SW480 (cell line): Measurements from ENCODE around the gene RAVER2.

Experiments used
- DNase-seq: peaks from one replicate; pipeline ENCODE4 v3.0.0-alpha.2; 2016; ENCODE audit warnings: low spot score

RAVER2 gene

DNA sequence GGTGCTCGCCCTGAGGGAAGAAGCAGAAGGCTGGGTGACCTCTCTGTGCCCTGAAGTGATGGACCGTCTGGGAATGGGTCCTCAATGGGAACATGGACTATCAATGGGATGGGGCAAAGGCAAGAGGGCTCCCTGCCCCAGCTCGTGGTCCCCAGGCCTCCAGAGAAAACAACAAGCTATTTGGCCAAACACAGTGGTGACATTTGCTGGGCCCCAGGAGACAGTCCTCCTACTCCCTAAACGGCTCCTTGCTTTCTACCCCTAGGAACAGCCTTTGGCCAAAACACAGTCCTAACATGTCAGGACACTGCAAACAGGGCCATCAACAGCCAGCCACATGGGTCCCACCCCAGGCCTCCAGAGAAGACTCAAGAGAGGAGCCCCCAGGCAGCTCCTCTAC, 102.8 kb downstream of the RAVER2 start:
- DNase-seq = no peak

DNA sequence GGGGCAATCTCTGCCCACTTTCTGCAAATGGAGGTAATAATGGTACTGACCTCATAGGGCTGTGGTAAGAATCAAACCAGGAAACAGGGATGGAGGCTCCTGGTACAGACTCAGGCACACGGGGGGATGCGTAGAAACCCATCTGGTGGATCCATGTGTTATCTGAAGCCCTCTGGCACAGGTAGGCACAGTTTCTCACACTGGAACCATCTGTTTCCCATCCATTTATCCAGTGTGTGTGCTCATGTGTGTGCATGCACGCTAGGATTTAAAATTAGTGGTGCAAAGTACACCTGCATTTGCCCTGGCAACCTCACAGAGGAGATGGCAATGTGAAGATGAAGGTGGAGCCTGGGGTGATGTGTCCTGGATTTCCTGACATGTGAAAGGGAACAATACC, 103.3 kb downstream of the RAVER2 start:
- no peak for DNase-seq

DNA sequence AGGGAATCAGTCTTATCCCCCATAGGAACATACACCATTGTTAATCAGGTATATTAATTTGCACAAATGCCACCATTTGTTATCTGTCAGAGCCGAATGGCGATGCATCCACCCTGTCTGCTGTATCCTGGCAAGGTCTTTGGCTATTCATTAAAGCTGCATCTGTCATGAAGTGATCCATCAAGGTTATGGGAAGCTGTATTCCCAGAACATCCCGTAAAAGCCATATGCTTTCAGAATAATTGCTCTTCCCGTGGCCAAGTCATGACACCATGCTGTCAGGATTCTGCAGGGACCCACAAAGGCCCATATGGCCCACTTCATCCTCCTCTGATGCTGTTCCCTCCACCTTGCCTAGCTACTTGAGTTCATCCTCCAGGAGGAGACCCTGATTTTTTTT, 103.9 kb downstream of the RAVER2 start:
- DNase-seq = no peak

DNA sequence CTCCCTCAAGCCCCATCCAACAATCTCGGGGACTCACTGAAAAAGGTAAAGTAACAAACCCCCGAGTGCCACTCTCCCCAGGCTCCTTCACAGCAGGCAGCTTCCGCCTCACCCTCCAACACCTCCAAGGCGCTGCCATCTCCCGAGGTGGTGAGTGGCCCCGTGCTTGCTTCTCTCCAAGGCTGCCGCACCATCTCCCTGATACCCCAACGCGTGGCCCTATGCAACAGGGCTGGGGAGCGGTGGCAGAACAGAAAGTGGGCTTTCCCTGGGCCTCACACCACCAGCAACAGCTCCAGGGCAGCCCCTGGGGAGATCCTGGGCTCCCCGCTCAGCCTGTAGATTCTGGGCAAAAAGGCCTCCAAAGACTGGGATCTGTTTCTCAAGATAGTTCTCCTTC, 105.1 kb downstream of the RAVER2 start:
- DNase-seq = no peak

DNA sequence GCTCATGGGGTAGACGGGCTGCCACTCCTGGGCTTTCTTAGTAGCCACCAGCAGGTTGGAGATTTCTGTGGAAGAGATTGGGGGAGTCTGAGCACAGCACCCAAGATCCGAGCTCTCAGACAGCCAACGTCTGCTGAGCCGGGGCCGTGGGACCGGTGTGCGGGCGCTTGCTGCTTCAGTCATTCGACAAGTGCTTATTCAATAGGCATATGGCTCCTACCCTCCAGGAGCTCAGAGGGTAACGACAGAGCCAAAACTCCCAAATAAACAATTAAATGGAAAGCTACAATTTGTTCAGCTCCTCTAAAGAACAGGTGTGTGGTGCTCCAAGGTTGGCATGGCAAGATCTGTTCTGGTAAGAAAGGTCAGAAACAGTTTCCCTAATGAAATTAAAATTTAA, 106.0 kb downstream of the RAVER2 start:
- DNase-seq = no peak

DNA sequence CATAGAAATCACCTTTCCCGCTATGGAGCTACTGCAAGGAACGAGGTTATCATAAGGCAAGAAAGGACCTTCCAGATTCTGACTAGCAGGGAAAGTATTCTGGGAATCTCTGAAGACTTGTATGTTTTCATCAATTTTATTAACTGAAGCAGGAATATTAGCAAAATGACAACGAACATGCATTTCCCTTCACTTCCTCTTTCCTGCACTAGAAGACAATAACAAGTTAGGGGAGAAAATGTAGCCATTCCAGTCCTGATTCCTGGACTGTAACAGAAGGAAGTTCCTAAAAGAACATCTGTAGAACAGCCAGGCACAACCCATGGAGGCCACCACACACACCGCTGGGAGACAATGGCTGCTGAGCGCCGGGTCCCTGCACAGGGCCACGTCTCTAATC, 106.8 kb downstream of the RAVER2 start:
- DNase-seq = no peak

DNA sequence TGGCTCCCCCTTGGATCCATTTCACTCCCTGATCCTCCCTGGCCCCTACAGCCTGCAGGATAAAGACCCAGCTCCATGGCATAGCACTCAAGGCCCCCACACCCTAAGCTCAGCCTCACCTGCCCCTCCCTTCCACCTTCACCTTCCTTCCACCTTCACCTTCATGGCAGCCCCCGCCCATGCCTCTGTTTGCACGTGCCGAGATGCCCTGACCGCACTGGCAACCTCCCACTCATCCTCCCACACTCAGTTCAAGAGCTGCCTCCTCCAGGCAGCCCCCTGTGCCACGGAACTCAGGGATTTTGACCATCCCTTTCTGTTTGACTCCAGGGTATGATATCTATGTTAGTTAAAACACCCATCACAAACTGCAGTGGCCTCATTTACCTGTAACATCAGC, 109.8 kb downstream of the RAVER2 start:
- no peak for DNase-seq

DNA sequence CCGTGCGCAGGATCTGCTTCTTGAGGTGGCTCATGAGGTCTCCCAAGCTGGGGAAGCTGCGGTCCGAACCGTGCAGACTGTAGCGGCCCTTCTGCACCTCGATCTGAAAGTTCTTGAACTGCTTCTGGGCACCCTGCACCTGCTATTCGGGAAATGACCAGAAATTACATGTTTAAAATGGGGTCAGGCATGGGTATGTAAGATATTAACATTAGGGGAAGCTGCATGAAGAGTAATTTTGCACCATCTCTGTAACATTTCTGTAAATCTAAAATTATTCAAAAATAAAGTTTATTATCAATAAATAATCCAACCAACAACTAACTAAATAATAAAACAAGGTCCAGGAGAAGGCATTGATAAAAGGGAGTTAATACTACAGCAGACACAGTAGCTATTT, 110.7 kb downstream of the RAVER2 start:
- DNase-seq = no peak

DNA sequence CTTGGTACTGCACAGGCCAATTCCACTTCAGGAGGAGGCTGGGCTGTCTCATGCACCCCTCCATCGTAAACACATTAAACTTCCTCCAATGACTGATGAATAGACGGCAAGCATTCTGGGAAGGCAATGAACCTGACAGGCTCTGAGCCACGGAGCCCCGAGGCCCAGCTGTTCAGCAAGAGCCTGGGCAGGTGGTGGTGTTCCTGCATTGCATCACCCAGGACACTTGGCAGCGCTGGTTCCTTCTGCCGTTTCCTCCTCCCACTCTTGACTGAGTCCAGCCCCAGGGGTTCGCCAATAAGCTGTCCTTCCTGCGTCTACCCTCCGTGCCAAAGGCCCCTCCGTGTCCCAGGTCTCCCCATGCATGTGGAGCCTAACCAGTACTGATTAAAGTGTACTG, 111.7 kb downstream of the RAVER2 start:
- no peak for DNase-seq

DNA sequence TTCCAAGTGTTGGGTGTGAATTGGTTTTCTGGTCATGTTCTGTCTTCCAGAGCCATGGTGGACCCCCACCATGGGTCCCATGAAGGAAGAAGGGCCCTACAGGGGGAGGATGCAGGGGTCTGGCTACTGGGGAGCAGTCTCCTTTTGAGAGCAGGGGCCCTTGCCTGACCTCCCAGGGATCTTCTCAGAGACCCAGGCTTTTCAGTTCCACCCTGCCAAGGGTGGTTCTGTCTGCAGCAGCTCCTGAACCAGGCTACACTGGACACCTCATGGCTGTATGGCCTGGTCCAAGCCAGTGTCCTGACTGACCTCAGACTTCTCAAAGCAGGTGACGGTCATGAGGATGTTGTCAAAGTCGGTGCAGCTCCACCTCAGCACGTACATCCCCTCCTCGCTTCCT, 112.5 kb downstream of the RAVER2 start:
- no peak for DNase-seq

DNA sequence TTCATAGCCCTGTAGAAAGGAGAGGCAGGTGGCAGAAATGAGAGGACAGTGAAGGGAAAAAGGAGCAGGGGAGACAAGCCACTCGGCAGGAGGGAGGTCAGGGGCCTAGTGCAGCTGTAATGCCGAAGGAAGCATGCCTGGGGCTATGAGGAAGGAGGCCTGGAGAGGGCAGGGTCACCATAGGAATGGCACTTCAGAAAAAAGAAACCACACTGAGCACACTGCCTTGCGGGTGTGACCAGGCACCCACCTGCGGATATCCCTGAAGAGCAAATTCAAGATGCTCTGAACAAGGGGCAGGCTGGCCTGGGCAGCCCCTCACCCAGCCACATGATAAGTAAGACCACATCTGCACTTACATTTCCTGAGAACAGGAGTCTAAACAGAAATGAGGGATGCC, 116.7 kb downstream of the RAVER2 start:
- peak; percentile 20 for DNase-seq

DNA sequence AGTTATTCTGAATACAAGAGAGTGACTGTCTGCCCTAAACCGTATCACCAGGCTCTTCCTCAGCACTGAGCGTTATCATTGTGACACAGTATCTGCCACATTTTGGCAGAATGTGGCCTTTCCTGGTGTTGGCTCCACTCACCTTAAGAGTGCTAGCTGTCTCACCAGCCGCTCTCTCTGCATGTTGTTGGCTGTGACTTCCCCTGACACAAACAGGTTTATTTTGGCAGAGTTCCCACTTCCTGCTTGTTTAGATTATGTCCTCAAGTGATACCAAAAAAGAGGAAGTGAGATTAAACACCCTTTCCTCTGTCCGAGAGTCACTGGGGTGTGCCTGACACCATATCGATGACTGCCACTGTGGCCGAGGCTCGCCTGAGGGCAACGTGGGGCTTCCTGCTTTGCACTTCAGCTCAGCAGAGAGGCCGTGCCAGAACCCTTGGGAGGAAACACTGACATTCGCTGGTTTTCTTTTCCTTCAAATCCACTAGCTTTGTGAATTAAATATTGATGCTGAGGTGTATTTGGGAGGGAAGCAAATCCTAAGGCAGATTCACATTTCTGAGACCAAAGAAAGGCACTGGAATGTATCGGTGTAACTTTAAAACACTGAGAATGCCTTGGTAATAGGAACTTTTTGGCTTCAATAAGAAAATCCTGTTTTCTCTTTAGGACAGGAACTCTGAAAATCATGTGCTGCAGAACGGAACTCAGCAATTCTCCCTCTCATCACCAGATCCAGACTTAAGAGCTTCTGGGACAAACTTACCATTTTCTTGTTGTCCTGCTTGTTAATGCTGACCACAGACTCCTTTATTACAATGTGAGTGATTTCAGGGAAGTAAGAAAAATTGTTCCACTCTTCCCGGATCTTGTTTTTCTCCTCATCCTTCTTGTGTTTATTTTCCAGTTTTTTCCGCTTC, 119.4 kb downstream of the RAVER2 start:
- DNase-seq = no peak

DNA sequence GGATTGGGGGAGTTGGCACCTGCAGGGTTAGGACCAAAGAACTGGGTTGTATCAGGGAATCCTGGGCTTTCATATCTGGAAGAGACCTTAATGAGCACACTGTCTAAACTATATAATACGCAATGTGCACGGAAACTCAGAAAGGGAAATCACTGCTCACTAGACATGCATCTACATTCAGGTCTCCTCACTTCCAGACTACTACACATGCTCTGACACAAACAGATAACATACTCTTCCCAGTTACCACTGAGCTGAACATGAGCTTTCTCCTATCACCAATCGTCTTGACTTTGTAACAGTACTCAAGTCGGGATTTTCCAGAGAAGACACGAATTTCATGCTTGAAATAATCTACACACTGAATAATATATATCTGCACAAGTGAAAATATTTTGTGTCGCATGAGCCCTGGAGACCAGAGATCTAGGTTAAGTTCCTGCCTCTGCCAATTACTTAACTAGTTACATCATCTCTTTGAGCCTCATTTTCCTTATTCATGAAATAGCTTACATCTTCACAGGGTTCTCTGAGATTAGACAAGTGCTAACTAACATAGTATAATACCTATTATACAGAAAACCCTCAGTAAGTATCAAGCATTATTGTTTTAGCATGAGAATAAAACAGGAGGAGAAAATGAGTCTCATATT, 120.4 kb downstream of the RAVER2 start:
- no peak for DNase-seq

DNA sequence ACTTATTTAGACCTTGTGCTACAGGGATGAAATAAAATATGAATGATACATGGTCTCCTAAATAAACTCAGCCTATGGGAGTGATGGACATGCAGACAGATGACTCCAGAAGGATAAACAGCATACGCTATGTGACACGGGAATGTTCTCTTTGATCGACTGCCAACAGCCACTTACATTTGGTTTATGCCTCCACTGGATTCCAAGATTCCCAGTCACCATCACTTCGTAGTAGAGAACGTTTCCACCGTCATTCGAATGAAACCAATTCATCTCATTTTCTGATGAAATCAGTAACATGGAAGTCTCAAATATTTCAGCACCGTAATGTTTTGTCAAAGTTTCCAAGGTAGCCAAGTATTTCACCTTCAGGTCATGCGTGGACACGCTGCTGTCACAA, 121.8 kb downstream of the RAVER2 start:
- DNase-seq = no peak

DNA sequence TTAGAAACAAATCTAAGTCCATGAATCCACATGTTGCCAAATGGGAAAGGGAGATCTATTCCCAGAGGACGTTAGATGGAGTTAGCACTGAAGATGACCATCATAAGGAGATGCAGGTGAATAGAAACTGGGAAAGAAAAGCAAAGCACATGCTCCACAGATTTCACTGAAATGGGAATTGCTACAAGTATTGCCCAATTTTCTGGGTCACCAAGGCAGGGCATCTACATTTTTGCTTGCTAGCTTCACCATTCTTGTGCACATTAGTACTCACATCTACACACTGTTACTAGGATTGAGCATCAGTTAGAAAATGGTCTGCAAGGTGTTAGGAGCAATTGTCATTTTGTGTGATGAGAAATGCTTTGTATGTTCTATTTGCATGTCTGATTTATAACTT, 122.4 kb downstream of the RAVER2 start:
- no peak for DNase-seq

DNA sequence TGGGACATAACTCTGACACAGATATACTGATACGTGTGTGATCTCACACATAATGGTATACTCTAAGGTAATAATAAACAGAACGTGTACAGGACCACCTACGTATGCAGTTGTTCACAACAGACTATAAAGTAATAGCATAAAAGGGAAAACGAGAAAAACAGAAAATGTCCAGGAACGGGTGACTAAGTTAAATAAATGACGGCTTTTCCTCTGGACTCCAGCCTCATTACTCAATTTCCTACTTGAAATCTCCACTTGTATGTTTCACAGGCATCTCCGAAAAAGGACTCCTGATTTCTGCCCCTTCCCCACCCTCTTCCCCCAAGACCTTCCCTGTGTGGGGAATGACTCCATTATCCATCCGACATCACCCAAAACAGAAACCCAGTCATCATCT, 126.4 kb downstream of the RAVER2 start:
- DNase-seq = no peak

DNA sequence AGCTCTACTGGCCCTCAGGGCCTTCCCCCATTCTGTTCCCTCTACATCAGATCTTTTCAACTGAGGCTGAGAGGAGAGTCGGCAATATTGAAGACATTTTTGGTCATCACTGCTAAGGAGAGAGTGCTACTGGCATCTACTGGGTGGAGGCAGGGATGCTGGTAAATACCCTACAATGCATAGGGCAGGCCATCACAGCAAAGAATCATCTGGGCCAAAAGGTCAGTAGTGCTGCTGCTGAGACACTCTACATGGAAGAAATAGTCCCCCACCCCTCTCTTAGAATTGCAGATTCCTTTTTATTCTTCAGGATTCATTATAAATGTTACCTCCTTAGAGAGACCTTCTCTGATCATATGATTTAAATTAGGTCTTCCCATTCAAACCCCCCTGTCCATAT, 127.2 kb downstream of the RAVER2 start:
- no peak for DNase-seq

DNA sequence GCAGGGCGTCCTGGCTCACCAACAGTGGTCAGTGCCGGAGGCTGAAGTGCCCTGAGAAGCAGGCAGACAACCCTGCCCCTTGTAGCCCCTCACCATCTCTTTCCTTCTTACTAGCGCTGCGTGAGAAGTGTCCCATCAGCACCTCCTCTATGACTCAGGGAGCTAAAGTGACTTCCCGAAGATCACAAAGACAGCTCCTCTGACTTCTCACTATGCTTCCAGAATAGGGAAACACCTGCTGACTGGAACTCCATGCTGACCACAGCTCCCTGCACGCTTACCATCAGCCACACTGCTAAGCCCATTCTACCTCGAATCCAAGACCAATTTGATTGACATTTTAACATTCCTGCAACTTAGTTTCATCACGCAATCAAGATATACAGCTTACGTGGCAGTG, 128.7 kb downstream of the RAVER2 start:
- no peak for DNase-seq

DNA sequence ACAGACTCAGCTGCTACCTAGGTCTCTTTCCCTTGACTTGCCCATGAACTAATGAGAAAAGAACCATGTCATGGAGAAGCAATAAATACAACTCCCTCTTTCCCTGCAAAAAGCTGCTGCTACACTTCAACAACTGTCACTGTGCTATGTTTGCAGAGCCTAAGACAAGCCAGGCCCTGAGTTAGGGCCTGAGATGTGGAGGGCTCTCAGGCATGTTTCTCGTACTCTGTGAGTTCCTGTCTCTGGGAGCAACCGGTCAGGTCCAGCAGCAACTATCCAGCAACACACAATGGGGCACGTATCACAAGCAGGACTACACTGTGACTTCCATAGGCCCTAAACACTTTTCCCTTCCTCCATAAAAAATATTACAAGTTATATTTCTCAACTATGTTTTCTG, 129.8 kb downstream of the RAVER2 start:
- DNase-seq = no peak

DNA sequence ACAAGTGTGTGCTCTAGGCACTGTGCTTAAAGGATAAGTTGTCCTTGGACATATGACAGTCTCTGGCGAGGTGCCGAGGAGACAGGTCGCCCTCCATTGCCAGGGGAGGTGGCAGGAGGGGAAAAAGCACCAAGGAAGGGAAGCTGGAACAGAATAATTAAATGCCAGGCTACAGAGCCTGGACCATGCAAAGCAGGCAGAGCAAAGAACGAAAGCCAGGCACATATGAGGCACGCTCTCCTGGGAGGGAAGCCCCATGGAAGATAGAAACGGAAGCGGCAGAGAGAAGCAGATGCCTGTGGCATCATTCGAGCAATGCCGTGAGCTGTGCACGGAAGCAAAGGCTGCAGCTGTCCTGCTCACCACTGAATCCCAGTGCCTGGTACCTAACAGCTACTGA, 130.2 kb downstream of the RAVER2 start:
- DNase-seq = no peak

DNA sequence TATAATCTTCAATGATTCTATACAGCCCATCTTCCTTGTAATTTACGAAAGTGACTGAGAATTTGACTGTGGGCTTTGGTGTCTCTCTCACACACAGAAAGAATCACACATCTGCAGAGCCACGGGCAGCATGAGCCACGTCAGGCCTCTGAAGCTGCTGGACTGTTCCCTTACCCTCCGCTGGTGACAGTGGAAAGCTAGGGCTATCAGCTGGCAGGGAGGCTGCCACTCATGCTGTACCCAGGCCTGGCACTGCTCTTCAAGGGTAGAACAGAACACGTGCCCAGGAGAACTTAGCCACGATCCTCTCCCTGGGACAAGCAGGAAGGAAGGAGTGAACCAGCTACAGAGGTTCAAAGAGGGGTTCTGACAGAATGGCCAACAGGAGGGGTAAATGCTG, 130.7 kb downstream of the RAVER2 start:
- no peak for DNase-seq

DNA sequence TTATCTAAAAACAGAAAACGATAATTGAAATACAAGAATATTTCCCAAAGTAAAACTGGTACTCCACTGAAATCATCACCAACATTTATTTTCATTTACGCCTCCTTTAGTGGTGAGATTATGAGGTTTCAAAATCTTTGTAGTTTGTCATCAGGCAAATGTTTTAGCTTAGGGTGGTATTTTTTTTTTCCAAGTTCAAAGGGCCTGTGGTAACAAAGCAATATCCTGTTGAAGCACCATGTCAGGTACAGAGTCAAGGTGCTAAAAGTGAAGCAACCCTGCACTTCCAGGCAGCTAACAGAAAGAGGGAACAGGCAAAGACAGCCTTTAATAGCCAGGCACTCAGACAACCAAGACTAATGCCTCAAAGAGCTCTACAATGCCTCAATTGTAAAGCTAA, 132.3 kb downstream of the RAVER2 start:
- DNase-seq = peak; percentile 60

DNA sequence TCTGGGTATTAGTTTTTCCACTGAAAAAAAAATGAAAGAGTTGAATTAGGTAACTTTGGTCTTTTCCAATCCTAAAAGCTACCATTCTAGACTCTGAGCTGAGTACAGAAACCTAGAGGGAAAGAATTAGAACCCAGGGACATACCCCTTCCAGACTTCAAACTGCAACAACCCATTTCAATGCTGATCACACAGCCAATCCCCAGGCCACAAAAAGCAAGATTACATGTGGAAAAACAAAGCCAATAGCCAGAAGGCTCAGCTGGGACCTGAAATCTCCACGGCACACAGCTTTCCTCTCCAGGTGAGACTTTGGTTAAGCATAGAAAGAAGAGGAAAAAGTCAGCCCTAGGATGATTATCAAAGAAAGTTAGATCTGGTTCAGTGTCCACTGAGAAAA, 132.7 kb downstream of the RAVER2 start:
- DNase-seq = no peak

DNA sequence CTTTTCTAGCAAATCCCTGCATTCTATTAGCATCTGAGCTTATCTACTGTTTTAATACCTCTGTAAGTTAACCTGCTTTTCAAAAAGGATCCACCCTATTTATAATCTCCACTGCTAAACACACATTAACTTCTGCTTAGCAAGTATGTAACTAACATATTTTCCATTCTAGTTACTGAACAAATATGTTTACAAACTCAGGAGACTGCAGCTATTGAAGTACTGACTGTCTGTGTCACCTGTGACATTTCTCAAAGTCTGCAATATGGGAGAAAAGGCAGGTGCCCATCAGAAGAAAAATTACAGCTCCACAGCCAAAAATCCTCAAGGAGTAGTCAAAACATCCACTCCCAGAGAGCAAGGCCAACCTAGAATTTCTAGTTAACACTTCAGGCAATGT, 133.2 kb downstream of the RAVER2 start:
- no peak for DNase-seq
